HG03103 (cell line): ENCODE data around the gene GPR17.

Source experiments
- ATAC-seq: cut with Tn5 transposase; IDR thresholded peaks from one replicate; pipeline ENCODE4 v1.9.1; 2021; ENCODE audit warnings: low read depth; ENCODE audit not compliant: unreplicated experiment

The GPR17 gene

GRCh38 chr2:127614246-127614645 is 31.7 kb upstream of the GPR17 start:
- ATAC-seq = no peak

GRCh38 chr2:127614731-127615130 is 31.2 kb upstream of the GPR17 start:
- ATAC-seq = no peak

GRCh38 chr2:127615511-127616166 is 30.3 kb upstream of the GPR17 start:
- no peak for ATAC-seq

GRCh38 chr2:127618551-127619202 is 27.3 kb upstream of the GPR17 start:
- ATAC-seq = no peak

- ATAC-seq = no peak
Observed at GRCh38 chr2:127619203-127619590, 26.8 kb upstream of the GPR17 start.

GRCh38 chr2:127619877-127620705 is 25.9 kb upstream of the GPR17 start:
- no peak for ATAC-seq

- no peak for ATAC-seq
Observed at GRCh38 chr2:127620866-127621265, 25.1 kb upstream of the GPR17 start.

GRCh38 chr2:127621981-127622431 is 23.9 kb upstream of the GPR17 start:
- ATAC-seq = no peak

- ATAC-seq = no peak
Observed at GRCh38 chr2:127622561-127623387, 23.2 kb upstream of the GPR17 start.

- no peak for ATAC-seq
Observed at GRCh38 chr2:127623388-127624319, 22.3 kb upstream of the GPR17 start.

GRCh38 chr2:127624320-127624755 is 21.6 kb upstream of the GPR17 start:
- ATAC-seq = no peak

- ATAC-seq = no peak
Observed at GRCh38 chr2:127624756-127625571, 21.0 kb upstream of the GPR17 start.

GRCh38 chr2:127625572-127625951 is 20.4 kb upstream of the GPR17 start:
- ATAC-seq = no peak

- ATAC-seq = no peak
Observed at GRCh38 chr2:127626175-127626574, 19.8 kb upstream of the GPR17 start.

GRCh38 chr2:127626917-127627739 is 18.8 kb upstream of the GPR17 start:
- no peak for ATAC-seq

GRCh38 chr2:127627740-127628571 is 18.0 kb upstream of the GPR17 start:
- no peak for ATAC-seq
